Airway epithelial cell (primary cell): ENCODE measurements around the gene EIF2S1. TPM values are rescaled to one million over a fixed set of nuclear protein-coding genes. Genes with fewer than 3 reads are reported as not detected.

Experiments used
- total RNA-seq: library from RNA; depleted of rRNA; stranded (reverse); fragments of >200 nt; gene quantifications from 2 replicates; pipeline ENCODE4 v1.2.3, GENCODE V29; 2015

EIF2S1 gene
- 192 and 202 TPM in 2 replicates for total RNA-seq

GRCh38 chr14:67359775-67360469 lies at the start of gene EIF2S1, which contains the start of gene ATP6V1D:
EIF2S1 (plus strand) TSS chr14:67360328; CDS start chr14:67364768, 4,440 bp downstream.
ATP6V1D (minus strand) TSS chr14:67359804; CDS start chr14:67359698, 106 bp downstream.

DNA sequence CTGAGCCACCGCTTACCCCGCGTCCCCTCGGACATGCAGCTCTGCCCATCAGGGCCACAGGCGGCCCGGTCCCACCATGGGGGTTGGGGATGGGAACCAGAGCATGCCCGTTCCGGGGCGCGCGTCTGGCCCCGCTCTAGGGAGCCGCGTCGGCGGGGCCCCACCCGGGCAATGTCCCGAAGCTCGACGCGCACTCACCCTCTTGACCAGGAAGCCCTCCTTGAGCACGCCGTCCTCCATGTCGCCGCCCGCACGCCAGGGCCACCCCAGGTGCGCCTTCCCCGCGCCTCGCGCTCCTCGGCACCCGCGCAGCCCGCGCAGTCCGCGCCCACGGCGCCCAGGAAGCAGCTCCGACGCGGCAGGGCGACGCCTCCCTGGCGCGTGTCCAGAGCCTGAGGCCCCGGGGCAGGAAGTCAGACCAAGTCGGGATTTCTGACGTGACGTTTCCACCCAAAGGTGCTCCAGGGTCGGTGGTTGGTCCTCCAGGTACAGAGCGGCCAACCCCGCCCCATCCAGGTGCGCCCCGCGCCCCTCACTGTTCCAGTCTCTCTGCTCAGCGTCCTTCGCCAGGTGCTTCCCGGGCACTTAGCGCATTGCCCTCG lies 51.8 kb downstream of the EIF2S1 start, which contains the start of gene PLEK2:
Gene PLEK2, minus strand, starts transcription at position 346 of the 602 bp plus-strand sequence. Its CDS starts 106 bp downstream, at position 240.

Other genes with a start within 250 kb of the EIF2S1 start
- not detected in 2 replicates for gene GARIN2, start 170.9 kb upstream of the EIF2S1 start, total RNA-seq
- 13.2 and 14.4 TPM in 2 replicates for gene PALS1, start 118.9 kb upstream of the EIF2S1 start, total RNA-seq
- 89.1 and 93.7 TPM in 2 replicates for gene ATP6V1D, start 524 bp upstream of the EIF2S1 start, total RNA-seq
- 86.1 and 98.0 TPM in 2 replicates for gene PLEK2, start 51.8 kb downstream of the EIF2S1 start, total RNA-seq
- 2.1 and 2.2 TPM in 2 replicates for gene TMEM229B, start 128.4 kb downstream of the EIF2S1 start, total RNA-seq
- 3.6 and 6.3 TPM in 2 replicates for gene PLEKHH1, start 173.0 kb downstream of the EIF2S1 start, total RNA-seq
- 13.4 and 18.3 TPM in 2 replicates for gene PIGH, start 239.9 kb downstream of the EIF2S1 start, total RNA-seq